ENCODE results near the gene PRAMEF11. TPM values are rescaled to one million over a fixed set of nuclear protein-coding genes. Genes with fewer than 3 reads are reported as not detected.
"Not testable (repeated sequence)": the region's sequence is repeated elsewhere in the genome, so short reads cannot be mapped to it uniquely, and the experiment has no call there.

The PRAMEF11 gene
- total RNA-seq (2022) = not detected in 2 replicates
- not detected for Bru-seq, nascent RNA
- not detected for BruChase-seq, experiment 1, labeled RNA remaining after a 2-hour chase
- BruChase-seq, experiment 2, labeled RNA remaining after a 6-hour chase = not detected
- long read RNA-seq = 0 reads

- H3K27ac Mint-ChIP-seq (ENCODE audit: unreplicated experiment); H3K36me3 ChIP-seq (ENCODE audit: control insufficient read depth, insufficient read depth, low read length); H3K36me3 Mint-ChIP-seq (ENCODE audit: insufficient read depth, unreplicated experiment); H3K9me3 Mint-ChIP-seq (ENCODE audit: unreplicated experiment); H3K9me3 ChIP-seq; H3K4me3 Mint-ChIP-seq (ENCODE audit: unreplicated experiment); BruUV-seq (replicated peaks); H3K4me1 ChIP-seq; H3K27me3 Mint-ChIP-seq (ENCODE audit: insufficient read depth, unreplicated experiment); H3K27me3 ChIP-seq (replicated peaks; ENCODE audit: control insufficient read depth, insufficient read depth, low read length); H3K4me3 ChIP-seq (ENCODE audit: low read depth, low read length); DNase-seq; CTCF ChIA-PET; intact Hi-C loops (cut with micrococcal nuclease; ENCODE audit: unreplicated experiment); H3K4me1 Mint-ChIP-seq (ENCODE audit: low read depth, unreplicated experiment); POLR2A ChIA-PET: not testable (repeated sequence)
These were observed at the start of gene PRAMEF11 for GRCh38 chr1:12831310-12831709. Gene PRAMEF11, minus strand, starts transcription at chr1:12831410. Its CDS starts 2,621 bp downstream, at chr1:12828789.

- CTCF ChIA-PET; H3K9me3 ChIP-seq; H3K4me1 Mint-ChIP-seq (ENCODE audit: low read depth, unreplicated experiment); H3K4me3 Mint-ChIP-seq (ENCODE audit: unreplicated experiment); H3K4me1 ChIP-seq; H3K9me3 Mint-ChIP-seq (ENCODE audit: unreplicated experiment); H3K27ac Mint-ChIP-seq (ENCODE audit: unreplicated experiment); POLR2A ChIA-PET; BruUV-seq (replicated peaks); H3K27me3 Mint-ChIP-seq (ENCODE audit: insufficient read depth, unreplicated experiment); H3K4me3 ChIP-seq (ENCODE audit: low read depth, low read length); intact Hi-C loops (cut with micrococcal nuclease; ENCODE audit: unreplicated experiment); DNase-seq; H3K27me3 ChIP-seq (replicated peaks; ENCODE audit: control insufficient read depth, insufficient read depth, low read length); H3K36me3 ChIP-seq (ENCODE audit: control insufficient read depth, insufficient read depth, low read length); H3K36me3 Mint-ChIP-seq (ENCODE audit: insufficient read depth, unreplicated experiment): not testable (repeated sequence)
These were observed 47.2 kb upstream of the PRAMEF11 start for GRCh38 chr1:12878453-12878852.

- CTCF ChIA-PET; H3K27ac Mint-ChIP-seq (ENCODE audit: unreplicated experiment); POLR2A ChIA-PET; H3K36me3 Mint-ChIP-seq (ENCODE audit: insufficient read depth, unreplicated experiment); H3K4me1 Mint-ChIP-seq (ENCODE audit: low read depth, unreplicated experiment); H3K27me3 ChIP-seq (replicated peaks; ENCODE audit: control insufficient read depth, insufficient read depth, low read length); DNase-seq; H3K9me3 ChIP-seq; BruUV-seq (replicated peaks); H3K4me3 ChIP-seq (ENCODE audit: low read depth, low read length); H3K4me1 ChIP-seq; intact Hi-C loops (cut with micrococcal nuclease; ENCODE audit: unreplicated experiment); H3K27me3 Mint-ChIP-seq (ENCODE audit: insufficient read depth, unreplicated experiment); H3K36me3 ChIP-seq (ENCODE audit: control insufficient read depth, insufficient read depth, low read length); H3K9me3 Mint-ChIP-seq (ENCODE audit: unreplicated experiment); H3K4me3 Mint-ChIP-seq (ENCODE audit: unreplicated experiment): not testable (repeated sequence)
These were observed 32.1 kb upstream of the PRAMEF11 start for GRCh38 chr1:12863131-12863880.

GRCh38 chr1:12856786-12857185 lies 25.6 kb upstream of the PRAMEF11 start, which contains the start of gene PRAMEF2:
Gene PRAMEF2, plus strand, starts transcription at chr1:12857086. Its CDS starts 1,924 bp downstream, at chr1:12859010.
- H3K36me3 ChIP-seq (ENCODE audit: control insufficient read depth, insufficient read depth, low read length); H3K27me3 Mint-ChIP-seq (ENCODE audit: insufficient read depth, unreplicated experiment); H3K4me1 ChIP-seq; BruUV-seq (replicated peaks); CTCF ChIA-PET; H3K4me1 Mint-ChIP-seq (ENCODE audit: low read depth, unreplicated experiment); H3K27me3 ChIP-seq (replicated peaks; ENCODE audit: control insufficient read depth, insufficient read depth, low read length); H3K4me3 ChIP-seq (ENCODE audit: low read depth, low read length); DNase-seq; H3K9me3 ChIP-seq; intact Hi-C loops (cut with micrococcal nuclease; ENCODE audit: unreplicated experiment); H3K9me3 Mint-ChIP-seq (ENCODE audit: unreplicated experiment); H3K4me3 Mint-ChIP-seq (ENCODE audit: unreplicated experiment); H3K27ac Mint-ChIP-seq (ENCODE audit: unreplicated experiment); H3K36me3 Mint-ChIP-seq (ENCODE audit: insufficient read depth, unreplicated experiment): not testable (repeated sequence)
- POLR2A ChIA-PET = interaction anchor here (0.7 kb wide), 1 partner anchor 517 kb away, joined by 5 read pairs; no protein-coding TSS in a partner anchor

GRCh38 chr1:12851779-12852178 lies 20.6 kb upstream of the PRAMEF11 start:
- ChIA-PET CTCF (no interaction called here), POLR2A (no interaction called here)
- no peak for DNase-seq
- Mint-ChIP-seq H3K4me1 (ENCODE audit: low read depth, unreplicated experiment) (no peaks in the 10 kb centered on the region), H3K9me3 (ENCODE audit: unreplicated experiment) (peaks cover 10% of the 10 kb centered on the region), H3K27ac (ENCODE audit: unreplicated experiment) (no peak overlapping the region), H3K27me3 (ENCODE audit: insufficient read depth, unreplicated experiment) (peaks cover 7% of the 10 kb centered on the region), H3K4me3 (ENCODE audit: unreplicated experiment) (no peak overlapping the region), H3K36me3 (ENCODE audit: insufficient read depth, unreplicated experiment) (no peaks in the 10 kb centered on the region)
- Histone ChIP-seq H3K4me3 (ENCODE audit: low read depth, low read length) (no peak overlapping the region), H3K27me3 (replicated peaks; ENCODE audit: control insufficient read depth, insufficient read depth, low read length) (no peaks in the 10 kb centered on the region), H3K4me1 (no peaks in the 10 kb centered on the region), H3K9me3 (no peaks in the 10 kb centered on the region), H3K36me3 (ENCODE audit: control insufficient read depth, insufficient read depth, low read length) (no peaks in the 10 kb centered on the region)
- no TSS peak for BruUV-seq (replicated peaks)
- no peak for TF ChIP-seq CTCF (IDR thresholded peaks at IDR 0.05; ENCODE audit: insufficient read depth in 1 of 2, low read depth in 1 of 2, low read length in 1 of 2, severe bottlenecking in 1 of 2, unreplicated experiment in 1 of 2)
- intact Hi-C loops (cut with micrococcal nuclease; ENCODE audit: unreplicated experiment) = no loop called here

- BruUV-seq (replicated peaks); DNase-seq; H3K4me3 ChIP-seq (ENCODE audit: low read depth, low read length); POLR2A ChIA-PET; H3K9me3 ChIP-seq; H3K4me3 Mint-ChIP-seq (ENCODE audit: unreplicated experiment); H3K27me3 ChIP-seq (replicated peaks; ENCODE audit: control insufficient read depth, insufficient read depth, low read length); H3K27me3 Mint-ChIP-seq (ENCODE audit: insufficient read depth, unreplicated experiment); intact Hi-C loops (cut with micrococcal nuclease; ENCODE audit: unreplicated experiment); CTCF ChIA-PET; H3K36me3 Mint-ChIP-seq (ENCODE audit: insufficient read depth, unreplicated experiment); H3K4me1 ChIP-seq; H3K4me1 Mint-ChIP-seq (ENCODE audit: low read depth, unreplicated experiment); H3K36me3 ChIP-seq (ENCODE audit: control insufficient read depth, insufficient read depth, low read length); H3K27ac Mint-ChIP-seq (ENCODE audit: unreplicated experiment): not testable (repeated sequence)
- H3K9me3 Mint-ChIP-seq (ENCODE audit: unreplicated experiment) = peaks cover 11% of the 10 kb centered on the region
These were observed 17.4 kb upstream of the PRAMEF11 start, which contains the start of gene HNRNPCL1 for GRCh38 chr1:12848620-12849019. Gene HNRNPCL1, minus strand, starts transcription at chr1:12848720. Its CDS starts 431 bp downstream, at chr1:12848289.
